Chondrocyte (in vitro differentiated cells): ENCODE measurements around the gene ZNF480. TPM values are rescaled to one million over a fixed set of nuclear protein-coding genes. Genes with fewer than 3 reads are reported as not detected.

Experiments
- DNase-seq: peaks from one replicate; pipeline ENCODE4 v3.0.0; 2021; ENCODE audit warnings: mixed read lengths, low spot score
- H3K27ac Mint-ChIP-seq: one replicate; pipeline ENCODE4 v1.8.0; 2021; ENCODE audit warnings: mild to moderate bottlenecking, moderate library complexity, mixed read lengths; ENCODE audit not compliant: unreplicated experiment
- H3K27me3 Mint-ChIP-seq: 2 replicates; pipeline ENCODE4 v1.8.0; 2021; ENCODE audit warnings: low read depth, mixed read lengths
- H3K36me3 Mint-ChIP-seq: 2 replicates; pipeline ENCODE4 v1.8.0; 2021; ENCODE audit warnings: low read depth, mixed read lengths
- H3K4me1 Mint-ChIP-seq: 2 replicates; pipeline ENCODE4 v1.8.0; 2021; ENCODE audit warnings: low read depth, mild to moderate bottlenecking, mixed read lengths
- H3K4me3 Mint-ChIP-seq: one replicate; pipeline ENCODE4 v1.8.0; 2021; ENCODE audit warnings: mild to moderate bottlenecking, moderate library complexity, mixed read lengths; ENCODE audit not compliant: unreplicated experiment
- H3K9me3 Mint-ChIP-seq: 2 replicates; pipeline ENCODE4 v1.8.0; 2021; ENCODE audit warnings: low read depth, mixed read lengths
- microRNA-seq: library from miRNA; unstranded; fragments of <30 nt; microRNA quantifications from one replicate; pipeline ENCODE4 v1.2.0, GENCODE V29; 2020; ENCODE audit warnings: borderline number of aligned reads
- total RNA-seq: library from RNA; stranded (reverse); gene quantifications from 3 replicates; pipeline ENCODE4 v1.2.1, GENCODE V29; 2021
- TF ChIP-seq, protein P1 (sequence below): fragments of 200-600 bp; sonication (generic); IDR thresholded peaks from 2 replicates; pipeline ENCODE4 v1.5.0; 2021; ENCODE audit warnings: antibody characterized with exemption, mild to moderate bottlenecking, moderate library complexity

ZNF480 gene
- total RNA-seq, 1 donor from 2014 or later, result 10.0 TPM

DNA sequence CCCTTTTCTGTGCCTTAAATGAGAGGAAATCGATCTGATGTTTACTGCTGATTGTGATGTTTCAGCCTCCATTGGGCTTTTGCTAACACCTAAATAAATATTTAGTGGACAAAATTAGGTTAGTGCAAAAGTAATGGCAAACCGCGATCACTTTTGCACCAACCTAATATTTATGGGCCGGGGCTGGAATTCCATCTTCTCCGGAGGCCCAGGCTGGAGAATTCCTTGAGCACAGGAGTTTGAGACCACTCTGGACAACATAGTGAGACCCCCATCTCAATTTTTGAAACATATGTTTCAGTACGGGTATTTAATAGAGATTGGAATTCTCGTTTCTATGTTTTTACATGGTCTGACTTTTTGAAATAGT is 73.4 kb downstream of the ZNF480 start:
- H3K36me3 Mint-ChIP-seq, result peaks cover 44% of the 10 kb centered on the region
- no peak overlapping the region for H3K4me3 Mint-ChIP-seq
- H3K9me3 Mint-ChIP-seq, result peaks cover 61% of the 10 kb centered on the region
- no peaks in the 10 kb centered on the region for H3K4me1 Mint-ChIP-seq
- H3K27me3 Mint-ChIP-seq, result no peaks in the 10 kb centered on the region
- TF ChIP-seq, protein P1, sequence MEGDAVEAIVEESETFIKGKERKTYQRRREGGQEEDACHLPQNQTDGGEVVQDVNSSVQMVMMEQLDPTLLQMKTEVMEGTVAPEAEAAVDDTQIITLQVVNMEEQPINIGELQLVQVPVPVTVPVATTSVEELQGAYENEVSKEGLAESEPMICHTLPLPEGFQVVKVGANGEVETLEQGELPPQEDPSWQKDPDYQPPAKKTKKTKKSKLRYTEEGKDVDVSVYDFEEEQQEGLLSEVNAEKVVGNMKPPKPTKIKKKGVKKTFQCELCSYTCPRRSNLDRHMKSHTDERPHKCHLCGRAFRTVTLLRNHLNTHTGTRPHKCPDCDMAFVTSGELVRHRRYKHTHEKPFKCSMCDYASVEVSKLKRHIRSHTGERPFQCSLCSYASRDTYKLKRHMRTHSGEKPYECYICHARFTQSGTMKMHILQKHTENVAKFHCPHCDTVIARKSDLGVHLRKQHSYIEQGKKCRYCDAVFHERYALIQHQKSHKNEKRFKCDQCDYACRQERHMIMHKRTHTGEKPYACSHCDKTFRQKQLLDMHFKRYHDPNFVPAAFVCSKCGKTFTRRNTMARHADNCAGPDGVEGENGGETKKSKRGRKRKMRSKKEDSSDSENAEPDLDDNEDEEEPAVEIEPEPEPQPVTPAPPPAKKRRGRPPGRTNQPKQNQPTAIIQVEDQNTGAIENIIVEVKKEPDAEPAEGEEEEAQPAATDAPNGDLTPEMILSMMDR, result no peak
- no peak for DNase-seq
- no peak overlapping the region for H3K27ac Mint-ChIP-seq

Small RNA genes within 50 kb of the gene (microRNA-seq; reads per million reads assigned to microRNA genes)
- gene MIR643, result 1.7 reads per million

Other genes starting within 250 kb of the ZNF480 start
- gene ZNF432, start 248.3 kb upstream of the ZNF480 start, total RNA-seq, result 9.7 to 22.2 TPM (median 10.0 TPM) in 3 replicates
- 24.3 to 46.8 TPM (median 26.4 TPM) in 3 replicates for gene ZNF841, start 201.4 kb upstream of the ZNF480 start, total RNA-seq
- gene ZNF616, start 157.2 kb upstream of the ZNF480 start, total RNA-seq, result 12.8 to 18.6 TPM (median 13.6 TPM) in 3 replicates
- gene ZNF836, start 125.5 kb upstream of the ZNF480 start, total RNA-seq, result 14.5 to 18.1 TPM (median 14.7 TPM) in 3 replicates
- gene PPP2R1A, start 107.1 kb upstream of the ZNF480 start, total RNA-seq, result 210 to 236 TPM (median 228 TPM) in 3 replicates
- gene ZNF766, start 27.6 kb upstream of the ZNF480 start, total RNA-seq, result 12.8 to 15.3 TPM (median 13.9 TPM) in 3 replicates
- gene ZNF610, start 39.1 kb downstream of the ZNF480 start, total RNA-seq, result 3.5 to 6.2 TPM (median 4.5 TPM) in 3 replicates
- gene ZNF880, start 72.8 kb downstream of the ZNF480 start, total RNA-seq, result 3.2 to 5.1 TPM (median 4.8 TPM) in 3 replicates
- gene ZNF528, start 100.7 kb downstream of the ZNF480 start, total RNA-seq, result 2.1 to 3.2 TPM (median 2.3 TPM) in 3 replicates
- gene ZNF534, start 132.0 kb downstream of the ZNF480 start, total RNA-seq, result not detected in 3 replicates
- gene ZNF578, start 156.4 kb downstream of the ZNF480 start, total RNA-seq, result not detected in 3 replicates
- gene ZNF808, start 230.5 kb downstream of the ZNF480 start, total RNA-seq, result 19.1 to 24.5 TPM (median 20.0 TPM) in 3 replicates